Measurements from ENCODE around the gene LACRT. TPM values are rescaled to one million over a fixed set of nuclear protein-coding genes. Genes with fewer than 3 reads are reported as not detected.

Gene LACRT
- total RNA-seq, 1 donor: not detected

GRCh38 chr12:54654926-54655325 is 20.2 kb upstream of the LACRT start:
- no peak overlapping the region for H3K4me3 ChIP-seq (ENCODE audit: low read depth, low read length)
- no peak for DNase-seq (ENCODE audit: low read depth)
- TF ChIP-seq CTCF (IDR thresholded peaks at IDR 0.05; ENCODE audit: insufficient read depth, low read length): no peak

DNA sequence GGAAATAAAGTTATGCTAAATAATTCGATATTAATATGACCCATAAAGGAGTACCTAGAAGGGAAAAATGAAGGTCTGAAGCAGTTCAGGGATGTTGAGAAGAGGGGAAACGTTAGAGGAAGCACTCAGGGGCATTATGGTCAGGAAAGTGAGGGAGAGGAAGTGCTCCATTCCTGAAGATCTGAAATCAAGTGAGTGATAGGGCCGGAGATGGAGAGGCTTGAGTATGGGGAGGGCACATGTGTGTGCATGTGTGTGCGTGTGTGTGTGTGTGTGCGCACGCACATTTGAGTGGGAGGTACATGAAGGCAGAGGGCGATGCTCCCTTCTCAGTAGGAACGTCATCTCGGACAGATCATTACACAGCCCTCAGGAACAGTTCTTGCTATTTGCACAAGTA is 18.3 kb upstream of the LACRT start:
- H3K4me3 ChIP-seq (ENCODE audit: low read depth, low read length): no peak overlapping the region
- DNase-seq (ENCODE audit: low read depth): no peak
- no peak for TF ChIP-seq CTCF (IDR thresholded peaks at IDR 0.05; ENCODE audit: insufficient read depth, low read length)

GRCh38 chr12:54650889-54651288 is 16.2 kb upstream of the LACRT start:
- no peak overlapping the region for H3K4me3 ChIP-seq (ENCODE audit: low read depth, low read length)
- DNase-seq (ENCODE audit: low read depth): no peak
- no peak for TF ChIP-seq CTCF (IDR thresholded peaks at IDR 0.05; ENCODE audit: insufficient read depth, low read length)

- no peak for TF ChIP-seq CTCF (IDR thresholded peaks at IDR 0.05; ENCODE audit: insufficient read depth, low read length)
- no peak overlapping the region for H3K4me3 ChIP-seq (ENCODE audit: low read depth, low read length)
- DNase-seq (ENCODE audit: low read depth): no peak
Measured at GRCh38 chr12:54650409-54650808, 15.7 kb upstream of the LACRT start.

DNA sequence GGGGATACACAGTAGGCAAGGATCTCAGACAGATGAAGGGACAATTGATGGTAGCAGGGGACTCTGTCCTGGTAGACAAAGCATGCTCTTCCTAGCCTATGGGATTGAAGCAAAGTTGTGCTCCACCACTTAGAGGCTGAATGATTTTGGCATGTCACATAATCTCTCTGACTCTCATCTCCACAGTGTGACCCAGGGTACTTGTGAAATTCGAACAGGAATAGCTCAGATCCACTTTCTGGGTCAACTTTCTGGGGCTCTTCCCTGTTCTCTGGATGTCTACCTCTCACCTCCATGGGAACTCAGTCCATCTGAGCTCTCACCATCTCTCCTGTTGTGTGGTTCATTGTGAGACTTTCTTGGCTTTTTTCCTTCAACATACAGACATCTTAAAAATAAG is 15.1 kb upstream of the LACRT start:
- no peak for TF ChIP-seq CTCF (IDR thresholded peaks at IDR 0.05; ENCODE audit: insufficient read depth, low read length)
- H3K4me3 ChIP-seq (ENCODE audit: low read depth, low read length): no peak overlapping the region
- no peak for DNase-seq (ENCODE audit: low read depth)

DNA sequence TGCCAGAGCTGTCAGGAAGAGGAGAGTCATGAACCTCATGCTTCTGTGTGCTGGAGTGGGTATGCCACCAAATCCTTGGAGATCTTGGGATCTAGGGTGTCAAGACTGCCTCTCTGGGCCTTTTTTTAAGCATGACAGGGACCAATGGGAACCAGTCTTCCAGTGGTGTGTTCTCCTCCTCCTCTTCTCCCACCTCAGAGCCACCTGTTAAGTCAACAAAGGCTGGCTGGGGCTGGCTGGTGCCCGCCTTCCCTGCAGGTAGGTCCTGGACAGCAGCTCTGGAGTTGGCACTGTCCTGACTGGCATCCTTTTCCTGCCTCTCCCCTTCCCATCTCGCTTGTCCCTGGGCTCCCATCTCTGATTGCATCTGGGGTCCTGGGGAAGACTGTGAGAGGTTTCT is 13.6 kb upstream of the LACRT start, which contains the start of gene DCD:
TSS of gene DCD (minus strand) at position 101 of the 400 bp plus-strand sequence. CDS start at position 39, 62 bp downstream.
- TF ChIP-seq CTCF (IDR thresholded peaks at IDR 0.05; ENCODE audit: insufficient read depth, low read length): no peak
- H3K4me3 ChIP-seq (ENCODE audit: low read depth, low read length): no peak within 1 kb of the TSS
- no peak for DNase-seq (ENCODE audit: low read depth)

DNA sequence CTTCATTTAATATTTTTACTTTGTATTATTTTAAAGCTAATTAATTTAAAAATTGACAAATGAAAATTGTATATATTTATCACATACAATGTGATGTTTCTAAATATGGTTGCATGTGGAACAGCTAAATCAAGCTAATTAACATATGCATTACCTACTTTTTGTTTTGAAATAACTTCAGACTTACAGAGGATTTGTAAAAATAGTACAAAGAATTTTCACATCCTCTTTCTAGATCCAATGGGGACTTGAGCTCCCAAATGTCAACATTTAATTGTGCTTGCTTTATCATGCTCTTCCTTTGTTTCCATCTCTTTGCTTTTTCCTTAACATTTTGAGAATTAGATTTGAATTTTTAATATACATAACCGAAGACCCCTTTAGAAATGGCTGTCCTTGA is 6.9 kb upstream of the LACRT start:
- no peak for TF ChIP-seq CTCF (IDR thresholded peaks at IDR 0.05; ENCODE audit: insufficient read depth, low read length)
- no peak for DNase-seq (ENCODE audit: low read depth)
- no peak overlapping the region for H3K4me3 ChIP-seq (ENCODE audit: low read depth, low read length)

All from fibroblast of the aortic adventitia (primary cell).